Loucy (cell line): ENCODE measurements around the gene CMTM7.

Source experiments
- H2AFZ ChIP-seq: fragments of 200-600 bp; sonication (generic); 2 replicates; pipeline ENCODE4 v1.6.0; 2016; ENCODE audit warnings: antibody characterized with exemption, mild to moderate bottlenecking, low read length, moderate library complexity
- H3F3A ChIP-seq: fragments of 200-600 bp; 2 replicates; pipeline ENCODE4 v1.6.0; 2016; ENCODE audit warnings: antibody characterized with exemption, low read depth, mild to moderate bottlenecking
- H3K27me3 ChIP-seq: fragments of 200-600 bp; sonication (generic); 2 replicates; pipeline ENCODE4 v1.6.1; 2014; ENCODE audit warnings: low read length, mild to moderate bottlenecking; ENCODE audit not compliant: insufficient read depth, poor library complexity, severe bottlenecking
- H3K36me3 ChIP-seq: fragments of 200-600 bp; sonication (generic); 2 replicates; pipeline ENCODE4 v1.6.1; 2016; ENCODE audit warnings: low read length; ENCODE audit not compliant: insufficient read depth
- H3K4me1 ChIP-seq: fragments of 200-600 bp; sonication (generic); 2 replicates; pipeline ENCODE4 v1.5.1; 2014; ENCODE audit warnings: low read length, mild to moderate bottlenecking; ENCODE audit not compliant: insufficient read depth, poor library complexity, severe bottlenecking
- H3K4me2 ChIP-seq: fragments of 200-600 bp; sonication (generic); 2 replicates; pipeline ENCODE4 v1.6.0; 2014; ENCODE audit warnings: antibody characterized with exemption, low read length, low read depth, mild to moderate bottlenecking; ENCODE audit not compliant: poor library complexity, severe bottlenecking
- H3K4me3 ChIP-seq: fragments of 200-600 bp; sonication (generic); 2 replicates; pipeline ENCODE4 v1.5.1; 2014; ENCODE audit warnings: low read length, mild to moderate bottlenecking, mixed read lengths; ENCODE audit not compliant: poor library complexity, severe bottlenecking
- H3K79me2 ChIP-seq: fragments of 200-600 bp; sonication (generic); 2 replicates; pipeline ENCODE4 v1.6.1; 2014; ENCODE audit warnings: low read length; ENCODE audit not compliant: insufficient read depth
- H3K9ac ChIP-seq: fragments of 200-600 bp; sonication (generic); 2 replicates; pipeline ENCODE4 v1.6.0; 2014; ENCODE audit warnings: mild to moderate bottlenecking, low read depth, low read length, moderate library complexity; ENCODE audit not compliant: poor library complexity, severe bottlenecking
- H3K9me2 ChIP-seq: fragments of 200-600 bp; sonication (generic); replicated peaks from 2 replicates; pipeline ENCODE4 v1.6.1; 2016; ENCODE audit warnings: low read depth, low read length, mixed read lengths
- H3K9me3 ChIP-seq: fragments of 200-600 bp; sonication (generic); 2 replicates; pipeline ENCODE4 v1.6.1; 2014; ENCODE audit warnings: mild to moderate bottlenecking, antibody characterized with exemption, low read length, low read depth; ENCODE audit not compliant: insufficient read depth
- H4K20me1 ChIP-seq: fragments of 200-600 bp; sonication (generic); 2 replicates; pipeline ENCODE4 v1.6.0; 2014; ENCODE audit warnings: antibody characterized with exemption, low read length, mild to moderate bottlenecking; ENCODE audit not compliant: insufficient read depth, poor library complexity, severe bottlenecking
- EZH2phosphoT487 ChIP-seq: fragments of 200-600 bp; IDR thresholded peaks from 2 replicates; pipeline ENCODE4 v1.6.1; 2018; ENCODE audit warnings: antibody characterized with exemption, mild to moderate bottlenecking, moderate library complexity, borderline replicate concordance
- TF ChIP-seq, protein P1 (sequence below): fragments of 200-600 bp; sonication (generic); conservative IDR thresholded peaks from 2 replicates; pipeline ENCODE4 v1.5.1; 2014; ENCODE audit warnings: mild to moderate bottlenecking, antibody characterized with exemption, low read length

CMTM7 gene

DNA sequence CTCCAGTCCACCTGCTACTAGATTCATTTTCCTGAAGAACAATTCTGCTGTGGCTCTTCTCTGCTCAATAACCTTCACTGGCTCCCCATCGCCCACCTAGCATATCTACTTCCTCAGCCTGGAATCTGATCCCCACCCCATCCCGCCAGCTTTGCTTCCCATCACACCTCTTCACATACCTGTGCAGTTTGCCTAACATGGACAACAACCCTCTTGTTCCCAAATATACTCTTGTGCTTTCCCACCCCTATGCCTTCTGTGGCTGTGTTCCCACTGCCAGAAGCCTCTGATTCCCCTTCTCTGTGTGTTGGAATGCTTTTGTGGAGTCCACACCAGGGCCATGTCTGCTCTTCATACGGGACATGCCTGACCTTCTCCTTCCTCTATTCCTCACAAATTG is 29.5 kb downstream of the CMTM7 start:
- peaks cover 15% of the 10 kb centered on the region; the same call in 1 of the 2 replicates for H3K79me2 ChIP-seq
- H3K9ac ChIP-seq, result no peak overlapping the region

DNA sequence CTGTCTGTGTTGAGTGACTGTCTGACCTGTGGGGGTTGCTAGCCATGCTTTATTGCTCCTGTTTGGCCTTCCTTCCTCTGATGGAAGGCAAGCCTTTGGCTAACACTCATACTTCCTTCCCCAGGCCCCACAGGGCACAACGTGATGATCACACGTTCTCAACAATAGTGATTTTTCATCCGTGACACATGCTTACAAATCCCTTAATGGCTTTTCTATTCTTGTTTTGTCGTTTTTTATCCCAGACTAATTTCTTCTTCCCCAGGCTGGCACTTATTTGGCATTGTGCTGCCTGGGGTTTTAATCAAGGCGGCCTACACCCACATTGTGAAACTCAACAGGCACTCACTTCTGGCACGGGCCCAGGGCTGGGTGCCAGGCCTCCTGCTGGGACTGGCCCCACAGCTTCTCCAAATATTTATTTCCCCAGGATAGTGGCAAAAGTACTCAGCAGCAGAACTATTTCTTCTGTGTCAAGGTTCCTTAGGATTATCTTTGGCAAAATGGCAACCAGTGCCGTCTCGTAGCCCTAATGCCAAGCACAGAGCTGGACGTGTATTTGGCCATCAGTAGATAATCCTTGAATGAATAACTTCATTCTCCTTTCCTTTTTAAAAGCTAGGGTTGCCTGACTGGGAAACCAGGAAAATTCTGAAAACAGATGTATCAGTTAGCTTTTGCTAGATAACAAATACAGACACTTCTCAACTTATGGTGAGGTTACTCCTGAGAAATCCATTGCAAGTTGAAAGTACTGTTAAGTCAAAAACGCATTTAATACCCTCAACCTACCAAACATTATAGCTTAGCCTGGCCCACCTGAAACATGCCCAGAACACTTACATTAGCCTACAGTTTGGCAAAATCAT is 30.6 kb downstream of the CMTM7 start:
- peaks cover 54% of the 10 kb centered on the region for H3K4me1 ChIP-seq
- H3K9ac ChIP-seq, result peak overlapping the region; percentile 7
- H3K4me3 ChIP-seq, result no peak overlapping the region
- peak overlapping the region; percentile 46 for H3K4me2 ChIP-seq
- no peaks in the 10 kb centered on the region for H4K20me1 ChIP-seq
- H3F3A ChIP-seq, result no peaks in the 10 kb centered on the region; the same call in 1 of the 2 replicates
- no peaks in the 10 kb centered on the region for H3K9me2 ChIP-seq
- H2AFZ ChIP-seq, result no peak overlapping the region
- no peaks in the 10 kb centered on the region for H3K36me3 ChIP-seq
- no peaks in the 10 kb centered on the region for H3K27me3 ChIP-seq
- H3K79me2 ChIP-seq, result peaks cover 19% of the 10 kb centered on the region; the same call in 1 of the 2 replicates
- no peaks in the 10 kb centered on the region for H3K9me3 ChIP-seq
- no peak for TF ChIP-seq EZH2phosphoT487
- TF ChIP-seq, protein P1, sequence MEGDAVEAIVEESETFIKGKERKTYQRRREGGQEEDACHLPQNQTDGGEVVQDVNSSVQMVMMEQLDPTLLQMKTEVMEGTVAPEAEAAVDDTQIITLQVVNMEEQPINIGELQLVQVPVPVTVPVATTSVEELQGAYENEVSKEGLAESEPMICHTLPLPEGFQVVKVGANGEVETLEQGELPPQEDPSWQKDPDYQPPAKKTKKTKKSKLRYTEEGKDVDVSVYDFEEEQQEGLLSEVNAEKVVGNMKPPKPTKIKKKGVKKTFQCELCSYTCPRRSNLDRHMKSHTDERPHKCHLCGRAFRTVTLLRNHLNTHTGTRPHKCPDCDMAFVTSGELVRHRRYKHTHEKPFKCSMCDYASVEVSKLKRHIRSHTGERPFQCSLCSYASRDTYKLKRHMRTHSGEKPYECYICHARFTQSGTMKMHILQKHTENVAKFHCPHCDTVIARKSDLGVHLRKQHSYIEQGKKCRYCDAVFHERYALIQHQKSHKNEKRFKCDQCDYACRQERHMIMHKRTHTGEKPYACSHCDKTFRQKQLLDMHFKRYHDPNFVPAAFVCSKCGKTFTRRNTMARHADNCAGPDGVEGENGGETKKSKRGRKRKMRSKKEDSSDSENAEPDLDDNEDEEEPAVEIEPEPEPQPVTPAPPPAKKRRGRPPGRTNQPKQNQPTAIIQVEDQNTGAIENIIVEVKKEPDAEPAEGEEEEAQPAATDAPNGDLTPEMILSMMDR, result no peak

More for the DNA sequence above, 29.5 kb downstream of the CMTM7 start:
- H3K36me3 ChIP-seq, result no peaks in the 10 kb centered on the region
- no peak overlapping the region for H3K4me3 ChIP-seq
- H2AFZ ChIP-seq, result no peak overlapping the region
- no peaks in the 10 kb centered on the region; the same call in 1 of the 2 replicates for H3F3A ChIP-seq
- H4K20me1 ChIP-seq, result no peaks in the 10 kb centered on the region
- H3K9me2 ChIP-seq, result no peaks in the 10 kb centered on the region
- H3K27me3 ChIP-seq, result no peaks in the 10 kb centered on the region
- TF ChIP-seq, protein P1, result no peak
- no peak for TF ChIP-seq EZH2phosphoT487
- no peaks in the 10 kb centered on the region for H3K9me3 ChIP-seq
- H3K4me2 ChIP-seq, result no peak overlapping the region
- H3K4me1 ChIP-seq, result peaks cover 54% of the 10 kb centered on the region

DNA sequence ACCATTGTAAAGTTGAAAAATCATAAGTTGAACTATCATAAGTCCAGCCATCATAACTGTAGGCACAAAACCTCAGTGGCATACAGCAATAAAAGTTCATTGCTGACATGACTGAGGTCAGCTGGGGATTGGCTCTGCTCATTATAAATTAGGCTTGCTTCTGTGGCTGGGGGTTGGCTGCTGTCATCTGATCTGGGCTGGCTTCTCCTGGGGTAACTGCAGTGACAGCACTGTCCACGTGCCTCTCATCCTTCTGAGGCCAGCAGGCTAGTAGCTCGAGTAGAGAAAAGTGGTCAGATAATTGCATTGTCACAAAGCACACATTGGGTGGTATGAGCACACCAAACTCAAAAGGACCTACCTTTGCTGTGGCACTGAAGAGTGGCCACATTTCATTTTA is 31.3 kb downstream of the CMTM7 start:
- H3K4me3 ChIP-seq, result no peak overlapping the region
- peak overlapping the region; percentile 24 for H3K9ac ChIP-seq
- H3K79me2 ChIP-seq, result peaks cover 23% of the 10 kb centered on the region; the same call in 1 of the 2 replicates
- no peaks in the 10 kb centered on the region for H3K9me3 ChIP-seq
- peak overlapping the region; percentile 46 for H3K4me2 ChIP-seq
- no peaks in the 10 kb centered on the region; the same call in 1 of the 2 replicates for H3F3A ChIP-seq
- no peak for TF ChIP-seq EZH2phosphoT487
- TF ChIP-seq, protein P1, result no peak
- no peaks in the 10 kb centered on the region for H3K36me3 ChIP-seq
- H3K9me2 ChIP-seq, result no peaks in the 10 kb centered on the region
- H4K20me1 ChIP-seq, result no peaks in the 10 kb centered on the region
- H2AFZ ChIP-seq, result no peak overlapping the region
- no peaks in the 10 kb centered on the region for H3K27me3 ChIP-seq
- peaks cover 59% of the 10 kb centered on the region for H3K4me1 ChIP-seq
